Esophagus squamous epithelium (tissue), 5 donors: ENCODE measurements around the gene CMTM6. TPM values are rescaled to one million over a fixed set of nuclear protein-coding genes. Genes with fewer than 3 reads are reported as not detected.
A peak's percentile ranks its signal among the peaks of the same experiment; 100 is the strongest.
"Not testable (repeated sequence)": the region's sequence is repeated elsewhere in the genome, so short reads cannot be mapped to it uniquely, and the experiment has no call there.

Experiments used
- DNase-seq: peaks from one replicate; lab custom pipeline; 2025; lab: John Stamatoyannopoulos, UW
- H3K27ac ChIP-seq, 4 donors: fragments of 200-600 bp; sonication (generic); one replicate each; pipeline ENCODE4 v1.5.1; 2016 to 2019; ENCODE audit warnings: mild to moderate bottlenecking in 1 of 4
- H3K27me3 ChIP-seq, 4 donors: fragments of 200-600 bp; sonication (generic); 1 replicate in 3 of 4; 2 replicates in 1 of 4; pipeline versions ENCODE4 v1.5.1 to v1.6.0; 2017 to 2021; ENCODE audit warnings: antibody characterized with exemption in 1 of 4
- H3K36me3 ChIP-seq, 3 donors: fragments of 200-600 bp; sonication (generic); one replicate each; pipeline ENCODE4 v1.5.1; 2016 to 2019
- H3K4me1 ChIP-seq, 3 donors: fragments of 200-600 bp; sonication (generic); one replicate each; pipeline ENCODE4 v1.5.1; 2017 to 2019
- H3K4me3 ChIP-seq, 4 donors: fragments of 200-600 bp; sonication (generic); 1 replicate in 3 of 4; 2 replicates in 1 of 4; pipeline ENCODE4 v1.5.1; 2016 to 2019; ENCODE audit warnings: mild to moderate bottlenecking in 2 of 4, moderate library complexity in 1 of 4
- H3K9me3 ChIP-seq, 3 donors: fragments of 200-600 bp; sonication (generic); one replicate each; pipeline ENCODE4 v1.5.1; 2016 to 2019
- POLR2A ChIP-seq, 4 donors: fragments of 450-650 bp; IDR thresholded peaks; one replicate each; pipeline ENCODE4 v1.6.1; 2017; ENCODE audit warnings: antibody characterized with exemption in 4 of 4, mild to moderate bottlenecking in 4 of 4, moderate library complexity in 3 of 4
- WGBS, 2 donors: methylation state at CpG; one replicate each; pipeline ENCODE4 v1.1.5; 2018; 5-methylcytosine and 5-hydroxymethylcytosine counted together
- intact Hi-C: fragments of 100-400 bp; cut with DNase I; formaldehyde crosslinking; loops from one replicate; pipeline ENCODE4 v1.15.0; 2022
- total RNA-seq, 4 donors: library from RNA; depleted of rRNA; stranded (reverse); fragments of >200 nt; gene quantifications; one replicate each; pipeline ENCODE4 v1.1.0, GENCODE V29; 2016
- TF ChIP-seq, protein P1 (sequence below), 6 experiments: fragments of 450-650 bp in 4 of 6; fragments of 200-600 bp in 2 of 6; sonication (generic) in 2 of 6; IDR thresholded peaks; one replicate each; pipeline ENCODE4 v1.5.1; 2016 to 2019; ENCODE audit warnings: antibody characterized with exemption in 6 of 6, mild to moderate bottlenecking in 4 of 6, moderate library complexity in 4 of 6
- donor health status: DM: yes; HTN: yes; CAD: no.

CMTM6 gene
- total RNA-seq, 4 donors from 2014 or later = 36.6 to 70.9 (median 63.9) TPM

GRCh38 chr3:32525720-32526119, 23.1 kb upstream of the CMTM6 start:
- H3K36me3 ChIP-seq = peaks cover 0 to 68% (median 7%) of the 10 kb centered on the region in 3 donors
- no peaks in the 10 kb centered on the region for H3K27me3 ChIP-seq
- no peaks in the 10 kb centered on the region for H3K9me3 ChIP-seq
- peaks cover 0 to 13% (median 2%) of the 10 kb centered on the region in 3 donors for H3K4me1 ChIP-seq
- TF ChIP-seq, protein P1, sequence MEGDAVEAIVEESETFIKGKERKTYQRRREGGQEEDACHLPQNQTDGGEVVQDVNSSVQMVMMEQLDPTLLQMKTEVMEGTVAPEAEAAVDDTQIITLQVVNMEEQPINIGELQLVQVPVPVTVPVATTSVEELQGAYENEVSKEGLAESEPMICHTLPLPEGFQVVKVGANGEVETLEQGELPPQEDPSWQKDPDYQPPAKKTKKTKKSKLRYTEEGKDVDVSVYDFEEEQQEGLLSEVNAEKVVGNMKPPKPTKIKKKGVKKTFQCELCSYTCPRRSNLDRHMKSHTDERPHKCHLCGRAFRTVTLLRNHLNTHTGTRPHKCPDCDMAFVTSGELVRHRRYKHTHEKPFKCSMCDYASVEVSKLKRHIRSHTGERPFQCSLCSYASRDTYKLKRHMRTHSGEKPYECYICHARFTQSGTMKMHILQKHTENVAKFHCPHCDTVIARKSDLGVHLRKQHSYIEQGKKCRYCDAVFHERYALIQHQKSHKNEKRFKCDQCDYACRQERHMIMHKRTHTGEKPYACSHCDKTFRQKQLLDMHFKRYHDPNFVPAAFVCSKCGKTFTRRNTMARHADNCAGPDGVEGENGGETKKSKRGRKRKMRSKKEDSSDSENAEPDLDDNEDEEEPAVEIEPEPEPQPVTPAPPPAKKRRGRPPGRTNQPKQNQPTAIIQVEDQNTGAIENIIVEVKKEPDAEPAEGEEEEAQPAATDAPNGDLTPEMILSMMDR (IDR thresholded peaks at IDR 0.05) = no peak
- TF ChIP-seq POLR2A (IDR thresholded peaks at IDR 0.05) = no peak
- H3K27ac ChIP-seq = no peak overlapping the region
- intact Hi-C loops = no loop called here
- H3K4me3 ChIP-seq = no peak overlapping the region
- DNase-seq = no peak

DNA sequence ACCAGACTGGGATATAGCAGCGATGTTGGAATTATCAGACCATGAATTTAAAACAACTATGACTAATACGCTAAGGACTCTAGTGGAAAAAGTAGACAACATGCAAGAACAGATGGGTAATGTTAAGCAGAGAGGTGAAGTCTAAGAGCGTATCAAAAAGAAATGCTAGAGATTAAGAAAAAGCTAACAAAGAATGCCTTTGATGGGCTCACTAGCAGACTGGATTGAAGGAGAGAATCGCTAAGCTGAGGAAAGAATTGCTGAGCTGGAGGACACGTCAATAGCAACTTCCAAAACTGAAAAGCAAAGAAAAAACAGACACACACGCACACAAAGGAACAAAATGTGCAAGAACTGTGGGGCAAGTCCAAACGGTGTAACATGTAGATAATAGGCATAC, 20.0 kb upstream of the CMTM6 start:
- intact Hi-C loops = no loop called here
- no peak for TF ChIP-seq POLR2A (IDR thresholded peaks at IDR 0.05)
- TF ChIP-seq, protein P1 (IDR thresholded peaks at IDR 0.05) = no peak
- peaks cover 0 to 38% (median 4%) of the 10 kb centered on the region in 3 donors for H3K36me3 ChIP-seq
- H3K27me3 ChIP-seq = no peaks in the 10 kb centered on the region
- H3K27ac ChIP-seq = peak overlapping the region in 1 of 4 donors; percentile 50
- peaks cover 0 to 13% (median 2%) of the 10 kb centered on the region in 3 donors for H3K4me1 ChIP-seq
- no peak overlapping the region for H3K4me3 ChIP-seq
- WGBS, 2 donors = 35 to 48% methylated on average over 7 of the region's 7 CpGs
- H3K9me3 ChIP-seq = no peaks in the 10 kb centered on the region
- DNase-seq = no peak

- DNase-seq, H3K4me3 ChIP-seq, H3K27ac ChIP-seq, H3K36me3 ChIP-seq, intact Hi-C loops, H3K27me3 ChIP-seq, H3K9me3 ChIP-seq: not testable (repeated sequence)
- H3K4me1 ChIP-seq = peaks cover 0 to 13% (median 2%) of the 10 kb centered on the region in 3 donors
- 93 to 99% methylated on average over 5 of the region's 5 CpGs for WGBS, 2 donors
These were observed 16.3 kb upstream of the CMTM6 start for GRCh38 chr3:32518921-32519320.

DNA sequence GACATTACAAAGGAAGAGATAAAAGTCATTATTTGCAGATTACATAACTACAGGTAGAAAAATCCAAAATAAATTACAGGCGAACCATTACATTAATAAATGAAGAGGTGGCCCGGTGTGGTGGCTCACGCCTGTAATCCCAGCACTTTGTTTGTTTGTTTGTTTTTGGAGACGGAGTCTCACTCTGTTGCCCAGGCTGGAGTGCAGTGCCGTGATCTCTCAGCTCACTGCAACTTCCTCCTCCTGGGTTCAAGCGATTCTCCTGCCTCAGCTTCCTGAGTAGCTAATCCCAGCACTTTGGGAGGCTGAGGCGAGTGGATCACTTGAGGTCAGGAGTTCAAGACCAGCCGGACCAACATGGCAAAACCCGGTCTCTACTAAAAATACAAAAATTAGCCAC, 14.1 kb upstream of the CMTM6 start:
- 77 to 78% methylated on average over 6 to 8 of the region's 9 CpGs for WGBS, 2 donors
- intact Hi-C loops, H3K4me1 ChIP-seq, H3K27me3 ChIP-seq, DNase-seq, H3K9me3 ChIP-seq, H3K4me3 ChIP-seq, H3K36me3 ChIP-seq: not testable (repeated sequence)
- peak overlapping the region in 2 of 4 donors; percentile 21 to 44 for H3K27ac ChIP-seq

GRCh38 chr3:32511005-32511404, 8.4 kb upstream of the CMTM6 start:
- Histone ChIP-seq H3K27me3 (no peaks in the 10 kb centered on the region), H3K27ac (no peak overlapping the region), H3K4me1 (no peaks in the 10 kb centered on the region), H3K4me3 (no peak overlapping the region), H3K9me3 (no peaks in the 10 kb centered on the region), H3K36me3 (no peaks in the 10 kb centered on the region)
- WGBS, 2 donors = 63 to 65% methylated on average over 2 of the region's 2 CpGs
- intact Hi-C loops = loop anchor here (5.0 kb wide), 1 partner anchor 156 kb away; no protein-coding TSS in a partner anchor
- no peak for DNase-seq
- TF ChIP-seq POLR2A (IDR thresholded peaks at IDR 0.05) = no peak

- Histone ChIP-seq H3K27me3 (no peaks in the 10 kb centered on the region), H3K4me1 (no peaks in the 10 kb centered on the region), H3K9me3 (no peaks in the 10 kb centered on the region), H3K36me3 (no peaks in the 10 kb centered on the region), H3K27ac (no peak overlapping the region), H3K4me3 (no peak overlapping the region)
- WGBS, 2 donors = 32 to 35% methylated on average over 3 of the region's 3 CpGs
- no peak for TF ChIP-seq POLR2A (IDR thresholded peaks at IDR 0.05)
- TF ChIP-seq, protein P1 (IDR thresholded peaks at IDR 0.05) = peak; percentile 45 to 87 (median 76)
- peak; percentile 3 for DNase-seq
- intact Hi-C loops = loop anchor here (5.0 kb wide), 1 partner anchor 157 kb away; no protein-coding TSS in a partner anchor
These were observed 7.5 kb upstream of the CMTM6 start for GRCh38 chr3:32510075-32510724.
